ENCODE measurements around the gene FARP1. TPM values are rescaled to one million over a fixed set of nuclear protein-coding genes. Genes with fewer than 3 reads are reported as not detected.
A peak's percentile ranks its signal among the peaks of the same experiment; 100 is the strongest.

Gene FARP1
- total and polyA plus RNA-seq, 2 of the 8 experiments (the other 6 are each of a cell fraction or from before 2014, with no cell fraction given), result 24.7 to 104 TPM

DNA sequence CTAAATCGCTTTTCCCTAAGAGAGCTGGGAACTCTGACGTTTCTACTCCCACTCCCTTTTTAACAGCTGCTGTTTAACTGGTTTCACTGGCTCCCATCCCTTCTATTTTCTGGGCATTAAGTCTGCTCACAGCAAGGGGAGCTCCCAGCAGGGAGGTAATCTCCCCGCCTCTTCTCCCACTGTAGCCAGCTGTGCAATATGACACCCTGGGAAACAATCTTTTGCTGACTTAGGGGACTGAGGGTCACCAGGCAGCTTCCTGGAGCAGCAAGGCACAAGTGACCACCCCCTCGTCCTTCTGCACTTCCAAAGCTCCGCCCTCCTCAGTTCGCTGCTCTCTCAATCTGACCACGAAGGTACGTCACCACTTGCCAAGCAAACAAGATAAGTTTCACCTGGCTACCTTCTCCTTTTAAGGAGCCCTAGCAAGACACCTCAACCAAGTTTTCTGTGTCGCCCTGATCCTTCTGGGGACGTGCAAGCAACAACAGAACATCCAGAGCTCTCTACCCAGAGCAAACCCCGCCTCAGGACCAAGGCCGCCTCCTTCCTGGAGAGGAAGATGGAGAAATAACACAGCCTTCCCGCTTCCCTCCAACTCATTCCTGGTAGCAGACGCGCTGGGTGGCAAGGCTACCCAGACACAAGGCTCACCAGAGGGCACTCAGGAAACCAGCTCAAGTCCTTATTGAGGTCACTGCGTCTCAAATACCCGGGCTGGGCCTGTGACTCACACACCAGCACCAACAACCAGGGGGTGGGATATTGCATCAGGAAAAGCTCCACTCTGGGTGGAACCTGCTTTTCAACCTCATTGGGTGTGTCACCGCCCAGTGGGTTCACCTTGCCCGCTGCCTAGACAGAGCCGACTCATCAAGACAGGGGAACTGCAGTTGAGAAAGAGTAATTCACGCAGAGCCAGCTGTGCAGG, 341.7 kb downstream of the FARP1 start (continued):
- TF ChIP-seq TAF7 (optimal IDR thresholded peaks at IDR 0.05; ENCODE audit: borderline replicate concordance, low read depth, low read length) (peak; percentile 34), CHD2 (IDR thresholded peaks at IDR 0.05; ENCODE audit: low read length) (no peak), CHD7 (IDR thresholded peaks at IDR 0.05; ENCODE audit: insufficient replicate concordance, low read length) (no peak), CTBP2 (IDR thresholded peaks at IDR 0.05; ENCODE audit: borderline replicate concordance, insufficient read depth, insufficient read length, low read length) (no peak), EP300 (IDR thresholded peaks at IDR 0.05; ENCODE audit: borderline replicate concordance in 1 of 2, low read depth in 2 of 2, low read length in 2 of 2) (peak; percentile 2 to 61; a peak in 2 of 3 replicates), RNF2 (IDR thresholded peaks at IDR 0.05; ENCODE audit: borderline replicate concordance, low read depth, low read length, missing control alignments, poor library complexity, severe bottlenecking) (no peak), SIRT6 (IDR thresholded peaks at IDR 0.05; ENCODE audit: low read length) (no peak), TCF12 (IDR thresholded peaks at IDR 0.05; ENCODE audit: low read depth, low read length) (0 out of 2 replicates have a peak, but pooled peaks have one; percentile 12)

All from H1 (cell line).